ENCODE measurements around the gene S100A8.

Gene S100A8

GRCh38 chr1:153345187-153346076, 45.4 kb downstream of the S100A8 start:
- DNase-seq: no peak

- no peak for DNase-seq
Measured at GRCh38 chr1:153344718-153345025, 46.2 kb downstream of the S100A8 start.

- no peak for DNase-seq
Measured at GRCh38 chr1:153343811-153344717, 46.8 kb downstream of the S100A8 start.

GRCh38 chr1:153343040-153343681, 47.7 kb downstream of the S100A8 start:
- no peak for DNase-seq

- DNase-seq: no peak
Measured at GRCh38 chr1:153342178-153342577, 48.7 kb downstream of the S100A8 start.

- no peak for DNase-seq
Measured at GRCh38 chr1:153341431-153341934, 49.4 kb downstream of the S100A8 start.

GRCh38 chr1:153340356-153340755, 50.5 kb downstream of the S100A8 start:
- DNase-seq: no peak

All from CD4-positive, alpha-beta T cell treated with Interleukin-10 for 1 hour (primary cell).